GM12878 (cell line): ENCODE measurements around the gene HSPA12A.

ENCODE experiments used
- BCL11A ChIP-seq: IDR thresholded peaks from 2 replicates; pipeline ENCODE4 v1.6.1; 2011; ENCODE audit warnings: low read depth, low read length
- BHLHE40 ChIP-seq, 2 experiments: fragments of 450-650 bp in 1 of 2; IDR thresholded peaks; 2 replicates each; pipeline ENCODE4 v1.6.1; 2011 to 2017; ENCODE audit warnings: low read depth in 2 of 2, borderline replicate concordance in 1 of 2, improper control_type of control experiment in 1 of 2, low read length in 1 of 2, mild to moderate bottlenecking in 1 of 2
- CBX3 ChIP-seq: fragments of 200-600 bp; sonication (generic); IDR thresholded peaks from 2 replicates; pipeline ENCODE4 v1.6.1; 2016; ENCODE audit warnings: low read depth, borderline replicate concordance
- CHD2 ChIP-seq: IDR thresholded peaks from 2 replicates; pipeline ENCODE4 v1.6.1; 2011; ENCODE audit warnings: low read depth, low read length, improper control_type of control experiment, borderline replicate concordance
- EZH2 ChIP-seq: IDR thresholded peaks from 2 replicates; pipeline ENCODE4 v1.6.1; 2012; ENCODE audit warnings: low read depth, mild to moderate bottlenecking, control low read depth, inconsistent platforms, low read length, borderline replicate concordance; ENCODE audit not compliant: control insufficient read depth
- MXI1 ChIP-seq: fragments of 150-350 bp; IDR thresholded peaks from 2 replicates; pipeline ENCODE4 v1.6.1; 2011; ENCODE audit warnings: low read depth, mild to moderate bottlenecking, inconsistent platforms, low read length, improper control_type of control experiment
- SP1 ChIP-seq: IDR thresholded peaks from one replicate; pipeline ENCODE4 v1.6.1; 2011; ENCODE audit warnings: low read depth, low read length
- TF ChIP-seq, protein P1 (sequence below): fragments of 450-650 bp; IDR thresholded peaks from 2 replicates; pipeline ENCODE4 v1.6.1; 2017; ENCODE audit warnings: antibody characterized with exemption, mild to moderate bottlenecking, moderate library complexity
- TF ChIP-seq, protein P2 (sequence below), 3 experiments: IDR thresholded peaks in 2 of 3; conservative IDR thresholded peaks in 1 of 3; 2 replicates each; pipeline ENCODE4 v1.5.1; 2011; ENCODE audit warnings: low read depth in 3 of 3, low read length in 3 of 3, mild to moderate bottlenecking in 3 of 3, control low read depth in 2 of 3, moderate library complexity in 2 of 3, inconsistent platforms in 1 of 3, mixed read lengths in 1 of 3; ENCODE audit not compliant: control insufficient read depth in 2 of 3, insufficient read depth in 1 of 3; ENCODE audit errors: extremely low read depth in 1 of 3

DNA sequence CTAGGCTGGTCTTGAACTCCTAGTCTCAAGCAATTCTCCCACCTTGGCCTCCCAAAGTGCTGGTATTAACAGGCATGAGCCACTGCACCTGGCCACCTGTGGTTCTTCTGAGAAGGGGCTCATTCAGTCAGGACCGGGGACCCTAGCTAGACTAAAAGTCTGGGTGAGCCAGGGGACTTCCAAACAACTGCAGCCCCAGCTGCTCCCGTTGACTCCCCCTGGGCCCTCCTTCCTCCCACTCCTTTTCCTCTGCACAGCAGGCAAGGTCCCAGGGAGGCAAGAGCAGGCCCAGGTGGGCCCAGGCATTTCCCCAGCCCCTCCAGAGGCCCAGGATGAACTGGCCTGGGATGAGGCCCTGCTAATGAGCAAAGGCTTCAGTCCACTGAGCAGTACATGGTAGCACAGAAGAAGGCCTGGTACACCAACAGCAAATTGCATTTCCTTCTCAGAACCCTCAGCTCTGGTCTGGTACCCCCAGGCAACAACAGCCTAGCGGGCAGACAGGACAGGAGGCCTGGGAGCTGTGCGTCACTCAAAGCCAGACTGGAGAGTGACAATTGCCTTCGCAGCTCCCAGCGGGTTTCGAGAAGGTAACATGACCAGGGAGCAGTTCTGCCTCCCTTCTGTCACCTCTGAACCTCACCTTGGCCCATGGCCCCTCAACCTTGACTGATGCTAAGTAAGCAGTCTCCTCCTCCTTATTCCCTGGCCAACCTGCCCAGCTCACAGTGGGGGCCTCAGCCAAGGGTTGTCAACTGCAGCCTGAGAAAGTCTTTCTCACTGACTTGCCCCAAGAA is 30.7 kb upstream of the HSPA12A start:
- TF ChIP-seq CHD2, result no peak
- TF ChIP-seq, protein P1, sequence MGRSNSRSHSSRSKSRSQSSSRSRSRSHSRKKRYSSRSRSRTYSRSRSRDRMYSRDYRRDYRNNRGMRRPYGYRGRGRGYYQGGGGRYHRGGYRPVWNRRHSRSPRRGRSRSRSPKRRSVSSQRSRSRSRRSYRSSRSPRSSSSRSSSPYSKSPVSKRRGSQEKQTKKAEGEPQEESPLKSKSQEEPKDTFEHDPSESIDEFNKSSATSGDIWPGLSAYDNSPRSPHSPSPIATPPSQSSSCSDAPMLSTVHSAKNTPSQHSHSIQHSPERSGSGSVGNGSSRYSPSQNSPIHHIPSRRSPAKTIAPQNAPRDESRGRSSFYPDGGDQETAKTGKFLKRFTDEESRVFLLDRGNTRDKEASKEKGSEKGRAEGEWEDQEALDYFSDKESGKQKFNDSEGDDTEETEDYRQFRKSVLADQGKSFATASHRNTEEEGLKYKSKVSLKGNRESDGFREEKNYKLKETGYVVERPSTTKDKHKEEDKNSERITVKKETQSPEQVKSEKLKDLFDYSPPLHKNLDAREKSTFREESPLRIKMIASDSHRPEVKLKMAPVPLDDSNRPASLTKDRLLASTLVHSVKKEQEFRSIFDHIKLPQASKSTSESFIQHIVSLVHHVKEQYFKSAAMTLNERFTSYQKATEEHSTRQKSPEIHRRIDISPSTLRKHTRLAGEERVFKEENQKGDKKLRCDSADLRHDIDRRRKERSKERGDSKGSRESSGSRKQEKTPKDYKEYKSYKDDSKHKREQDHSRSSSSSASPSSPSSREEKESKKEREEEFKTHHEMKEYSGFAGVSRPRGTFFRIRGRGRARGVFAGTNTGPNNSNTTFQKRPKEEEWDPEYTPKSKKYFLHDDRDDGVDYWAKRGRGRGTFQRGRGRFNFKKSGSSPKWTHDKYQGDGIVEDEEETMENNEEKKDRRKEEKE, result no peak
- TF ChIP-seq CBX3, result no peak
- TF ChIP-seq BHLHE40 (IDR thresholded peaks at IDR 0.05; ENCODE audit: borderline replicate concordance in 1 of 2, low read depth in 2 of 2, low read length in 1 of 2), result no peak
- no peak for TF ChIP-seq SP1
- TF ChIP-seq, protein P2, sequence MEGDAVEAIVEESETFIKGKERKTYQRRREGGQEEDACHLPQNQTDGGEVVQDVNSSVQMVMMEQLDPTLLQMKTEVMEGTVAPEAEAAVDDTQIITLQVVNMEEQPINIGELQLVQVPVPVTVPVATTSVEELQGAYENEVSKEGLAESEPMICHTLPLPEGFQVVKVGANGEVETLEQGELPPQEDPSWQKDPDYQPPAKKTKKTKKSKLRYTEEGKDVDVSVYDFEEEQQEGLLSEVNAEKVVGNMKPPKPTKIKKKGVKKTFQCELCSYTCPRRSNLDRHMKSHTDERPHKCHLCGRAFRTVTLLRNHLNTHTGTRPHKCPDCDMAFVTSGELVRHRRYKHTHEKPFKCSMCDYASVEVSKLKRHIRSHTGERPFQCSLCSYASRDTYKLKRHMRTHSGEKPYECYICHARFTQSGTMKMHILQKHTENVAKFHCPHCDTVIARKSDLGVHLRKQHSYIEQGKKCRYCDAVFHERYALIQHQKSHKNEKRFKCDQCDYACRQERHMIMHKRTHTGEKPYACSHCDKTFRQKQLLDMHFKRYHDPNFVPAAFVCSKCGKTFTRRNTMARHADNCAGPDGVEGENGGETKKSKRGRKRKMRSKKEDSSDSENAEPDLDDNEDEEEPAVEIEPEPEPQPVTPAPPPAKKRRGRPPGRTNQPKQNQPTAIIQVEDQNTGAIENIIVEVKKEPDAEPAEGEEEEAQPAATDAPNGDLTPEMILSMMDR (IDR thresholded peaks at IDR 0.05 in 2 of 3, conservative IDR thresholded peaks at IDR 0.05 in 1 of 3; ENCODE audit: control insufficient read depth in 2 of 3, extremely low read depth in 1 of 3, insufficient read depth in 1 of 3, low read depth in 3 of 3, low read length in 3 of 3), result no peak
- TF ChIP-seq MXI1, result no peak
- no peak for TF ChIP-seq EZH2
- no peak for TF ChIP-seq BCL11A
